OCI-LY7 (cell line): Measurements from ENCODE around the gene FN1. TPM values are rescaled to one million over a fixed set of nuclear protein-coding genes. Genes with fewer than 3 reads are reported as not detected.

Source experiments
- BruUV-seq: library from RNA; stranded (reverse); fragments of 400-500 nt; replicated peaks from 2 replicates; lab custom pipeline; 2021; lab: Mats Ljungman, UMichigan
- CTCF ChIA-PET: fragments of 300-600 bp; sonication (Branson Sonifier 250); formaldehyde crosslinking; loops from one replicate; lab custom pipeline; 2022; ENCODE audit warnings: antibody characterized with exemption; ENCODE audit not compliant: unreplicated experiment; lab: Charles Lee
- POLR2A ChIA-PET: fragments of 300-600 bp; sonication (Branson Sonifier 250); formaldehyde crosslinking; loops from one replicate; lab custom pipeline; 2022; ENCODE audit warnings: antibody characterized with exemption; lab: Charles Lee
- DNase-seq: peaks from one replicate; pipeline ENCODE4 v3.0.0-alpha.2; 2015; ENCODE audit warnings: low spot score
- H2AFZ ChIP-seq: fragments of 200-600 bp; sonication (generic), shearing (Covaris generic); 2 replicates; pipeline ENCODE4 v1.6.1; 2014; ENCODE audit warnings: mild to moderate bottlenecking, antibody characterized with exemption, low read length, moderate library complexity
- H3K27ac ChIP-seq: fragments of 200-600 bp; sonication (generic); 2 replicates; pipeline ENCODE4 v1.5.1; 2014; ENCODE audit warnings: mixed run types, low read depth, mild to moderate bottlenecking, moderate library complexity, low read length, inconsistent platforms; ENCODE audit not compliant: poor library complexity, severe bottlenecking
- H3K36me3 ChIP-seq: fragments of 200-600 bp; sonication (generic); 2 replicates; pipeline ENCODE4 v1.6.1; 2014; ENCODE audit warnings: mild to moderate bottlenecking, antibody characterized with exemption, low read length, moderate library complexity, mixed read lengths; ENCODE audit not compliant: insufficient read depth
- H3K4me1 ChIP-seq: fragments of 200-600 bp; sonication (generic); 2 replicates; pipeline ENCODE4 v1.5.1; 2014; ENCODE audit warnings: mild to moderate bottlenecking, low read length; ENCODE audit not compliant: insufficient read depth, poor library complexity, severe bottlenecking
- H3K4me2 ChIP-seq: fragments of 200-600 bp; sonication (generic); 2 replicates; pipeline ENCODE4 v1.6.1; 2014; ENCODE audit warnings: mild to moderate bottlenecking, low read length
- H3K4me3 ChIP-seq: fragments of 200-600 bp; sonication (generic); 2 replicates; pipeline ENCODE4 v1.5.1; 2014; ENCODE audit warnings: mild to moderate bottlenecking, low read depth, low read length; ENCODE audit not compliant: poor library complexity, severe bottlenecking
- H3K79me2 ChIP-seq: fragments of 200-600 bp; sonication (generic); 2 replicates; pipeline ENCODE4 v1.6.1; 2016; ENCODE audit warnings: low read depth, mild to moderate bottlenecking, low read length, moderate library complexity, mixed read lengths; ENCODE audit not compliant: insufficient read depth
- H3K9me2 ChIP-seq: fragments of 200-600 bp; sonication (generic); 2 replicates; pipeline ENCODE4 v1.6.1; 2016; ENCODE audit warnings: mild to moderate bottlenecking, low read length, mixed read lengths; ENCODE audit not compliant: insufficient read depth
- H3K9me3 ChIP-seq: fragments of 200-600 bp; sonication (generic); 2 replicates; pipeline ENCODE4 v1.6.1; 2014; ENCODE audit warnings: mild to moderate bottlenecking, mixed run types, low read length, mixed read lengths
- H4K20me1 ChIP-seq: fragments of 200-600 bp; sonication (generic); 2 replicates; pipeline ENCODE4 v1.6.1; 2014; ENCODE audit warnings: mild to moderate bottlenecking, antibody characterized with exemption, low read length, moderate library complexity, mixed read lengths; ENCODE audit not compliant: insufficient read depth
- CTCF ChIP-seq: fragments of 200-600 bp; sonication (generic); conservative IDR thresholded peaks from 2 replicates; pipeline ENCODE4 v1.5.1; 2014; ENCODE audit warnings: mild to moderate bottlenecking, antibody characterized with exemption, low read length, moderate library complexity, mixed read lengths
- EZH2phosphoT487 ChIP-seq: fragments of 200-600 bp; sonication (generic); IDR thresholded peaks from 2 replicates; pipeline ENCODE4 v1.6.1; 2018; ENCODE audit warnings: low read depth, borderline replicate concordance, mild to moderate bottlenecking, mixed run types, antibody characterized with exemption, low read length, moderate library complexity, mixed read lengths
- intact Hi-C: fragments of 100-400 bp; cut with micrococcal nuclease; formaldehyde crosslinking; loops from one replicate; pipeline ENCODE4 v1.10.0; 2022; ENCODE audit not compliant: unreplicated experiment
- total RNA-seq, 2 experiments: library from RNA; depleted of rRNA in 1 of 2; stranded (reverse); fragments of >200 nt in 1 of 2; shearing (Covaris generic) in 1 of 2; gene quantifications; 2 replicates each; pipeline ENCODE4 v1.2.3, GENCODE V29; 2014 to 2022

The FN1 gene
- total RNA-seq, 2 experiments from 2014 or later, result 1.3 TPM; not detected in 1

- TF ChIP-seq EZH2phosphoT487 (no peak), CTCF (no peak)
- Histone ChIP-seq H3K79me2 (no peaks in the 10 kb centered on the region), H4K20me1 (no peaks in the 10 kb centered on the region), H3K9me2 (no peaks in the 10 kb centered on the region), H3K27ac (no peak overlapping the region), H2AFZ (no peak overlapping the region), H3K4me1 (no peaks in the 10 kb centered on the region), H3K36me3 (no peaks in the 10 kb centered on the region), H3K4me3 (no peak overlapping the region), H3K4me2 (no peak overlapping the region), H3K9me3 (no peaks in the 10 kb centered on the region)
- no TSS peak for BruUV-seq
- intact Hi-C loops, result no loop called here
- POLR2A ChIA-PET, result interaction anchor here (0.6 kb wide), 1 partner anchor 977 kb away, joined by 3 read pairs; no protein-coding TSS in a partner anchor
- DNase-seq, result no peak
- CTCF ChIA-PET, result no interaction called here
These were observed 8.3 kb downstream of the FN1 start for GRCh38 chr2:215427585-215427984.

- CTCF ChIA-PET, result no interaction called here
- TF ChIP-seq EZH2phosphoT487 (no peak), CTCF (no peak)
These were observed 10.7 kb downstream of the FN1 start for GRCh38 chr2:215425021-215425782.

GRCh38 chr2:215423928-215424540 is 11.8 kb downstream of the FN1 start:
- DNase-seq, result no peak
- no peaks in the 10 kb centered on the region for H3K9me2 ChIP-seq
- no TSS peak for BruUV-seq
- H3K79me2 ChIP-seq, result no peaks in the 10 kb centered on the region
- intact Hi-C loops, result no loop called here
- H3K27ac ChIP-seq, result no peak overlapping the region
- ChIA-PET POLR2A (interaction anchor here (0.6 to 1.6 kb wide), 9 partner anchors 10 to 1795 kb away, joined by 3 to 4 read pairs (median 3); no protein-coding TSS in a partner anchor), CTCF (no interaction called here)
- H2AFZ ChIP-seq, result no peak overlapping the region
- no peaks in the 10 kb centered on the region for H3K36me3 ChIP-seq
- H4K20me1 ChIP-seq, result no peaks in the 10 kb centered on the region
- H3K4me3 ChIP-seq, result no peak overlapping the region
- H3K4me2 ChIP-seq, result no peak overlapping the region
- H3K4me1 ChIP-seq, result no peaks in the 10 kb centered on the region
- H3K9me3 ChIP-seq, result no peaks in the 10 kb centered on the region
- TF ChIP-seq CTCF (no peak), EZH2phosphoT487 (no peak)

More at GRCh38 chr2:215425021-215425782, 10.7 kb downstream of the FN1 start:
- H3K36me3 ChIP-seq, result no peaks in the 10 kb centered on the region
- no peaks in the 10 kb centered on the region for H3K79me2 ChIP-seq
- H3K4me3 ChIP-seq, result no peak overlapping the region
- BruUV-seq, result no TSS peak
- H3K9me2 ChIP-seq, result no peaks in the 10 kb centered on the region
- no peak overlapping the region for H2AFZ ChIP-seq
- H4K20me1 ChIP-seq, result no peaks in the 10 kb centered on the region
- no peak overlapping the region for H3K4me2 ChIP-seq
- no peak for DNase-seq
- intact Hi-C loops, result no loop called here
- H3K27ac ChIP-seq, result no peak overlapping the region
- H3K4me1 ChIP-seq, result no peaks in the 10 kb centered on the region
- POLR2A ChIA-PET, result interaction anchor here (0.6 to 0.7 kb wide), 2 partner anchors 89 to 264 kb away, joined by 3 read pairs; no protein-coding TSS in a partner anchor
- no peaks in the 10 kb centered on the region for H3K9me3 ChIP-seq
